Loucy (cell line): ENCODE results near the gene CPB1.

Source experiments
- H2AFZ ChIP-seq: fragments of 200-600 bp; sonication (generic); 2 replicates; pipeline ENCODE4 v1.6.0; 2016; ENCODE audit warnings: antibody characterized with exemption, mild to moderate bottlenecking, low read length, moderate library complexity
- H3F3A ChIP-seq: fragments of 200-600 bp; 2 replicates; pipeline ENCODE4 v1.6.0; 2016; ENCODE audit warnings: antibody characterized with exemption, low read depth, mild to moderate bottlenecking
- H3K27me3 ChIP-seq: fragments of 200-600 bp; sonication (generic); 2 replicates; pipeline ENCODE4 v1.6.1; 2014; ENCODE audit warnings: low read length, mild to moderate bottlenecking; ENCODE audit not compliant: insufficient read depth, poor library complexity, severe bottlenecking
- H3K36me3 ChIP-seq: fragments of 200-600 bp; sonication (generic); 2 replicates; pipeline ENCODE4 v1.6.1; 2016; ENCODE audit warnings: low read length; ENCODE audit not compliant: insufficient read depth
- H3K4me1 ChIP-seq: fragments of 200-600 bp; sonication (generic); 2 replicates; pipeline ENCODE4 v1.5.1; 2014; ENCODE audit warnings: low read length, mild to moderate bottlenecking; ENCODE audit not compliant: insufficient read depth, poor library complexity, severe bottlenecking
- H3K4me2 ChIP-seq: fragments of 200-600 bp; sonication (generic); 2 replicates; pipeline ENCODE4 v1.6.0; 2014; ENCODE audit warnings: antibody characterized with exemption, low read length, low read depth, mild to moderate bottlenecking; ENCODE audit not compliant: poor library complexity, severe bottlenecking
- H3K4me3 ChIP-seq: fragments of 200-600 bp; sonication (generic); 2 replicates; pipeline ENCODE4 v1.5.1; 2014; ENCODE audit warnings: low read length, mild to moderate bottlenecking, mixed read lengths; ENCODE audit not compliant: poor library complexity, severe bottlenecking
- H3K79me2 ChIP-seq: fragments of 200-600 bp; sonication (generic); 2 replicates; pipeline ENCODE4 v1.6.1; 2014; ENCODE audit warnings: low read length; ENCODE audit not compliant: insufficient read depth
- H3K9ac ChIP-seq: fragments of 200-600 bp; sonication (generic); 2 replicates; pipeline ENCODE4 v1.6.0; 2014; ENCODE audit warnings: mild to moderate bottlenecking, low read depth, low read length, moderate library complexity; ENCODE audit not compliant: poor library complexity, severe bottlenecking
- H3K9me2 ChIP-seq: fragments of 200-600 bp; sonication (generic); replicated peaks from 2 replicates; pipeline ENCODE4 v1.6.1; 2016; ENCODE audit warnings: low read depth, low read length, mixed read lengths
- H3K9me3 ChIP-seq: fragments of 200-600 bp; sonication (generic); 2 replicates; pipeline ENCODE4 v1.6.1; 2014; ENCODE audit warnings: mild to moderate bottlenecking, antibody characterized with exemption, low read length, low read depth; ENCODE audit not compliant: insufficient read depth
- H4K20me1 ChIP-seq: fragments of 200-600 bp; sonication (generic); 2 replicates; pipeline ENCODE4 v1.6.0; 2014; ENCODE audit warnings: antibody characterized with exemption, low read length, mild to moderate bottlenecking; ENCODE audit not compliant: insufficient read depth, poor library complexity, severe bottlenecking
- CTCF ChIP-seq: fragments of 200-600 bp; sonication (generic); conservative IDR thresholded peaks from 2 replicates; pipeline ENCODE4 v1.5.1; 2014; ENCODE audit warnings: mild to moderate bottlenecking, antibody characterized with exemption, low read length
- EZH2phosphoT487 ChIP-seq: fragments of 200-600 bp; IDR thresholded peaks from 2 replicates; pipeline ENCODE4 v1.6.1; 2018; ENCODE audit warnings: antibody characterized with exemption, mild to moderate bottlenecking, moderate library complexity, borderline replicate concordance

Gene CPB1

GRCh38 chr3:148845756-148846395, 18.3 kb downstream of the CPB1 start:
- Histone ChIP-seq H3K36me3 (no peaks in the 10 kb centered on the region), H2AFZ (0 out of 2 replicates have a peak overlapping the region, but pooled peaks have one; percentile 3), H4K20me1 (no peaks in the 10 kb centered on the region), H3K4me3 (no peak overlapping the region), H3K9ac (no peak overlapping the region), H3F3A (no peaks in the 10 kb centered on the region), H3K27me3 (no peaks in the 10 kb centered on the region), H3K9me3 (no peaks in the 10 kb centered on the region), H3K9me2 (no peaks in the 10 kb centered on the region), H3K4me2 (no peak overlapping the region), H3K79me2 (no peaks in the 10 kb centered on the region), H3K4me1 (peaks cover 5% of the 10 kb centered on the region)
- TF ChIP-seq CTCF, result no peak
- TF ChIP-seq EZH2phosphoT487, result no peak

DNA sequence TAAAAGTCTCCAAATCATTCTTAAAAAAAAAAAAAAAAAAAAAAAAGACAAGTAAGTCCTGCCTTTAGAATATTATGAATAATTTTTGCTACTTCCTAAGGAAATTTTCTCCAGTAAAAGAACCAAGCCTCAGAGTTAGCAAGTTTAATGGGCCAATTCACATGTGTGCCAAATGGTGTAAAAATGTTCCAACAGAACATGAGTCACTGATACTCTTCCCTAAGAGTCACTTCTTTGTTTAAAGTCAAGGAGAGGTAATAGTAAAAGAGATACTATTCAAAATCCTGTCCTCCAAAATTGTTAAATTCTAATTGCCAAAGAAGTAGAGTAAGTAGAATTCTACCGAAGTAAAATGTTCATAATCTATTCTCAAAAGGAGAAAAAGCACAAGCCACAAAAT, 19.7 kb downstream of the CPB1 start:
- Histone ChIP-seq H3K4me3 (no peak overlapping the region), H4K20me1 (no peaks in the 10 kb centered on the region), H2AFZ (no peak overlapping the region), H3K9ac (no peak overlapping the region), H3K4me1 (peaks cover 6% of the 10 kb centered on the region), H3F3A (no peaks in the 10 kb centered on the region), H3K79me2 (no peaks in the 10 kb centered on the region), H3K4me2 (no peak overlapping the region), H3K36me3 (no peaks in the 10 kb centered on the region), H3K9me2 (no peaks in the 10 kb centered on the region), H3K27me3 (no peaks in the 10 kb centered on the region), H3K9me3 (no peaks in the 10 kb centered on the region)
- TF ChIP-seq EZH2phosphoT487 (no peak), CTCF (no peak)

- H3K9ac ChIP-seq, result no peak overlapping the region
- no peaks in the 10 kb centered on the region for H3K9me3 ChIP-seq
- H3K4me3 ChIP-seq, result no peak overlapping the region
- no peaks in the 10 kb centered on the region for H4K20me1 ChIP-seq
- no peaks in the 10 kb centered on the region for H3K36me3 ChIP-seq
- H3F3A ChIP-seq, result no peaks in the 10 kb centered on the region
- H3K79me2 ChIP-seq, result no peaks in the 10 kb centered on the region
- H3K4me1 ChIP-seq, result peaks cover 16% of the 10 kb centered on the region
- H3K27me3 ChIP-seq, result no peaks in the 10 kb centered on the region
- TF ChIP-seq EZH2phosphoT487 (no peak), CTCF (no peak)
- no peak overlapping the region for H3K4me2 ChIP-seq
- H3K9me2 ChIP-seq, result no peaks in the 10 kb centered on the region
- H2AFZ ChIP-seq, result no peak overlapping the region
Observed at GRCh38 chr3:148848410-148848809, 20.8 kb downstream of the CPB1 start.
